Neural progenitor cell (in vitro differentiated cells): Measurements from ENCODE around the gene ANKRD42.

ENCODE experiments used
- EZH2 ChIP-seq: fragments of 200-600 bp; sonication (generic); IDR thresholded peaks from 2 replicates; pipeline ENCODE4 v1.6.1; 2017; ENCODE audit warnings: antibody characterized with exemption, mild to moderate bottlenecking, moderate library complexity
- EZH2phosphoT487 ChIP-seq: fragments of 200-600 bp; sonication (generic); IDR thresholded peaks from 2 replicates; pipeline ENCODE4 v1.6.1; 2017; ENCODE audit warnings: antibody characterized with exemption
- TF ChIP-seq, protein P1 (sequence below): fragments of 200-600 bp; sonication (generic); IDR thresholded peaks from 2 replicates; pipeline ENCODE4 v1.5.1; 2017; ENCODE audit warnings: antibody characterized with exemption, mild to moderate bottlenecking

DNA sequence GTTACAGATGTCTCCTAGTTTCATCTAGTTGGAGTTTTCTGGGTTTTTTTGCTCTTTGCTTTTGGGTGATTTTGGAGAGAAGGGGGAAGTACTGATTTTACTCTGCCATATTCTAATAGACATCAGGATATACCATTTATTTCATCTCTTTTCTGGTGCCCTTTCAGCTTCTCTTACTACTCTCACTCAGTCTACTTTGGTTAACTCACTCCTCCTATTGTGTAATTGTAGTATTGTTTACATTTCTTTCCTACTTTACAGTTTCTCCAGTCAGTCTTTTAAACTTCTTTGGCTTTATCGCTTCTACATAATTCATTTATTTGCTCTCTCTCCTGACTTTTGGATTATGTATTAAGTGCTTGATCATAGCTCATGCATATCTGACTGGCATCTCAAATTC is 6.5 kb downstream of the ANKRD42 start:
- TF ChIP-seq, protein P1, sequence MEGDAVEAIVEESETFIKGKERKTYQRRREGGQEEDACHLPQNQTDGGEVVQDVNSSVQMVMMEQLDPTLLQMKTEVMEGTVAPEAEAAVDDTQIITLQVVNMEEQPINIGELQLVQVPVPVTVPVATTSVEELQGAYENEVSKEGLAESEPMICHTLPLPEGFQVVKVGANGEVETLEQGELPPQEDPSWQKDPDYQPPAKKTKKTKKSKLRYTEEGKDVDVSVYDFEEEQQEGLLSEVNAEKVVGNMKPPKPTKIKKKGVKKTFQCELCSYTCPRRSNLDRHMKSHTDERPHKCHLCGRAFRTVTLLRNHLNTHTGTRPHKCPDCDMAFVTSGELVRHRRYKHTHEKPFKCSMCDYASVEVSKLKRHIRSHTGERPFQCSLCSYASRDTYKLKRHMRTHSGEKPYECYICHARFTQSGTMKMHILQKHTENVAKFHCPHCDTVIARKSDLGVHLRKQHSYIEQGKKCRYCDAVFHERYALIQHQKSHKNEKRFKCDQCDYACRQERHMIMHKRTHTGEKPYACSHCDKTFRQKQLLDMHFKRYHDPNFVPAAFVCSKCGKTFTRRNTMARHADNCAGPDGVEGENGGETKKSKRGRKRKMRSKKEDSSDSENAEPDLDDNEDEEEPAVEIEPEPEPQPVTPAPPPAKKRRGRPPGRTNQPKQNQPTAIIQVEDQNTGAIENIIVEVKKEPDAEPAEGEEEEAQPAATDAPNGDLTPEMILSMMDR = no peak
- TF ChIP-seq EZH2phosphoT487 (no peak), EZH2 (no peak)
